NT2/D1 (cell line): Measurements from ENCODE around the gene LOXHD1.

Source experiments
- DNase-seq: peaks from one replicate; pipeline ENCODE4 v3.0.0-alpha.2; 2011; ENCODE audit warnings: low read depth, low spot score
- H3K27me3 ChIP-seq: 2 replicates; pipeline ENCODE4 v1.6.0; 2011; ENCODE audit warnings: mild to moderate bottlenecking; ENCODE audit not compliant: insufficient read length, insufficient read depth
- H3K36me3 ChIP-seq: 2 replicates; pipeline ENCODE4 v1.6.1; 2011; ENCODE audit warnings: mild to moderate bottlenecking, low read length, mixed read lengths; ENCODE audit not compliant: insufficient read depth, insufficient read length
- H3K4me1 ChIP-seq: 2 replicates; pipeline ENCODE4 v1.5.1; 2011; ENCODE audit not compliant: insufficient read depth, insufficient read length
- H3K4me3 ChIP-seq: 2 replicates; pipeline ENCODE4 v1.5.1; 2011; ENCODE audit warnings: low read depth; ENCODE audit not compliant: insufficient read length
- H3K9ac ChIP-seq: 2 replicates; pipeline ENCODE4 v1.6.0; 2011; ENCODE audit warnings: low read depth; ENCODE audit not compliant: insufficient read length
- H3K9me3 ChIP-seq: 2 replicates; pipeline ENCODE4 v1.5.1; 2011; ENCODE audit warnings: mild to moderate bottlenecking, low read length; ENCODE audit not compliant: insufficient read depth
- SUZ12 ChIP-seq: IDR thresholded peaks from 2 replicates; pipeline ENCODE4 v1.6.1; 2011; ENCODE audit not compliant: insufficient read length, insufficient read depth; ENCODE audit errors: extremely low read depth
- YY1 ChIP-seq: IDR thresholded peaks from 2 replicates; pipeline ENCODE4 v1.6.1; 2011; ENCODE audit not compliant: insufficient read length, insufficient read depth
- ZNF274 ChIP-seq: IDR thresholded peaks from 2 replicates; pipeline ENCODE4 v1.6.1; 2011; ENCODE audit warnings: mild to moderate bottlenecking, low read depth, low read length

Gene LOXHD1

GRCh38 chr18:46433121-46433826, 223.7 kb downstream of the LOXHD1 start:
- H3K36me3 ChIP-seq, result no peaks in the 10 kb centered on the region
- no peak for DNase-seq
- peak overlapping the region; percentile 24 for H3K4me3 ChIP-seq
- peaks cover 5% of the 10 kb centered on the region for H3K4me1 ChIP-seq
- peak overlapping the region; percentile 4 for H3K9ac ChIP-seq
- H3K27me3 ChIP-seq, result no peaks in the 10 kb centered on the region
- TF ChIP-seq ZNF274, result no peak
- no peak for TF ChIP-seq SUZ12
- TF ChIP-seq YY1, result no peak
- H3K9me3 ChIP-seq, result no peaks in the 10 kb centered on the region

GRCh38 chr18:46431522-46432171, 225.4 kb downstream of the LOXHD1 start:
- Histone ChIP-seq H3K9ac (peak overlapping the region; percentile 5), H3K4me3 (peak overlapping the region; percentile 0), H3K4me1 (peaks cover 8% of the 10 kb centered on the region), H3K36me3 (no peaks in the 10 kb centered on the region), H3K9me3 (no peaks in the 10 kb centered on the region), H3K27me3 (no peaks in the 10 kb centered on the region)
- no peak for DNase-seq
- TF ChIP-seq ZNF274 (no peak), YY1 (no peak)

GRCh38 chr18:46429649-46430224, 227.3 kb downstream of the LOXHD1 start:
- H3K4me1 ChIP-seq, result peaks cover 12% of the 10 kb centered on the region
- no peak overlapping the region for H3K4me3 ChIP-seq
- H3K9me3 ChIP-seq, result no peaks in the 10 kb centered on the region
- no peak overlapping the region for H3K9ac ChIP-seq
- DNase-seq, result no peak
- no peaks in the 10 kb centered on the region for H3K36me3 ChIP-seq
- H3K27me3 ChIP-seq, result no peaks in the 10 kb centered on the region
- TF ChIP-seq SUZ12 (no peak), ZNF274 (no peak), YY1 (no peak)

- DNase-seq, result no peak
- no peaks in the 10 kb centered on the region for H3K27me3 ChIP-seq
- no peak overlapping the region for H3K4me3 ChIP-seq
- no peaks in the 10 kb centered on the region for H3K36me3 ChIP-seq
- H3K9ac ChIP-seq, result no peak overlapping the region
- TF ChIP-seq YY1 (no peak), ZNF274 (no peak), SUZ12 (no peak)
- peaks cover 14% of the 10 kb centered on the region for H3K4me1 ChIP-seq
- no peaks in the 10 kb centered on the region for H3K9me3 ChIP-seq
Measured at GRCh38 chr18:46429130-46429529, 227.9 kb downstream of the LOXHD1 start.

GRCh38 chr18:46428368-46428767, 228.7 kb downstream of the LOXHD1 start:
- Histone ChIP-seq H3K4me3 (no peak overlapping the region), H3K9me3 (no peaks in the 10 kb centered on the region), H3K4me1 (peaks cover 11% of the 10 kb centered on the region), H3K27me3 (no peaks in the 10 kb centered on the region), H3K36me3 (no peaks in the 10 kb centered on the region), H3K9ac (no peak overlapping the region)
- TF ChIP-seq ZNF274, result no peak
- TF ChIP-seq YY1, result no peak
- TF ChIP-seq SUZ12, result no peak
- DNase-seq, result no peak

- Histone ChIP-seq H3K36me3 (no peaks in the 10 kb centered on the region), H3K9me3 (no peaks in the 10 kb centered on the region), H3K27me3 (no peaks in the 10 kb centered on the region), H3K9ac (no peak overlapping the region), H3K4me1 (peaks cover 11% of the 10 kb centered on the region), H3K4me3 (no peak overlapping the region)
- no peak for TF ChIP-seq YY1
- no peak for TF ChIP-seq SUZ12
- TF ChIP-seq ZNF274, result no peak
- DNase-seq, result no peak
Measured at GRCh38 chr18:46427216-46427995, 229.6 kb downstream of the LOXHD1 start.
